ENCODE results near the gene AQP7.
"Not testable (repeated sequence)": the region's sequence is repeated elsewhere in the genome, so short reads cannot be mapped to it uniquely, and the experiment has no call there.

DNA sequence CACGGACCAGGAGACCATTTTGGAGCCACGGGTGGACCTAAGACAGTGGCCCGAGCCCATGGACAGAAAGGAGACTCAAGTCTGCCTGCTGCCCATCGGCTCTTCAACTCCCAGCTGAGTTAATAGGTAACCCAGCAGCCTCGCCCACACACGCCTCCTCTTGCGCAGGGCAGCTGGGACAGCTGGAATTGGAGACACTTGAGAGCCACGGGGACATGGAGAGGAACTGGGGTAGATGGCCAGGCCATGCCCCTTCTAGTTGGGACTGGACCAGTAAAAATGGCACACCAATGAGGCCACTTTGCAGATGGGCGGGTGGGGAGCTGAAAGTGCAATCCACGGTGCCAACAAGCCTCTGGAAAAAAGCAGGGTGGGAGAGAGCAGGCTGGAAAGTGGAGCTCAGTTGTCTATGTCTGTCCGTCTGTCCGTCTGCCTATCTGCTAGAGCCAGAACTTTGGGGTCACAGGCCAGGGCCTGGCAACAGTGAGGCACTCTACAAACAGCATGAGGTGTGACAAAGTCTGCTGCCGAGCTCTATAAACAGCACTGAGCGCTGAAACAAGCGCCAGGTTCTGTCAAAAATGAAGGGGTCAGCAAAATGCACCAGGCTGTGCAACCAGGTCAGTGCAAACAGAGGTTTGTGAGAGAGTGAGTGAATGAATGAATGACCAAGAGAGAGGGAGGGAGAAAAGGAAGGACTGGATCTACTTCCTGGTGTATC is 7.0 kb downstream of the AQP7 start:
- TF ChIP-seq ZBTB33 (IDR thresholded peaks at IDR 0.05); CTCF (IDR thresholded peaks at IDR 0.05; ENCODE audit: low read depth, low read length, missing input control); JUND (IDR thresholded peaks at IDR 0.05); RAD21 (IDR thresholded peaks at IDR 0.05); NR2F2 (IDR thresholded peaks at IDR 0.05); GABPA (IDR thresholded peaks at IDR 0.05 in 1 of 2, conservative IDR thresholded peaks at IDR 0.05 in 1 of 2): not testable (repeated sequence)
- TF ChIP-seq REST (IDR thresholded peaks at IDR 0.05) (peak; percentile 22), SP1 (IDR thresholded peaks at IDR 0.05) (peak; percentile 70), YY1 (IDR thresholded peaks at IDR 0.05) (peak; percentile 76), TAF1 (conservative IDR thresholded peaks at IDR 0.05) (peak; percentile 84)
- TF ChIP-seq, protein P1, sequence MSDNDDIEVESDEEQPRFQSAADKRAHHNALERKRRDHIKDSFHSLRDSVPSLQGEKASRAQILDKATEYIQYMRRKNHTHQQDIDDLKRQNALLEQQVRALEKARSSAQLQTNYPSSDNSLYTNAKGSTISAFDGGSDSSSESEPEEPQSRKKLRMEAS (IDR thresholded peaks at IDR 0.05): peak; percentile 40

Data from liver (tissue), 3 donors.